ENCODE measurements around the gene HMGB1. TPM values are rescaled to one million over a fixed set of nuclear protein-coding genes. Genes with fewer than 3 reads are reported as not detected.

Gene HMGB1
- total RNA-seq, 1 experiment from 2014 or later, result 567 TPM

DNA sequence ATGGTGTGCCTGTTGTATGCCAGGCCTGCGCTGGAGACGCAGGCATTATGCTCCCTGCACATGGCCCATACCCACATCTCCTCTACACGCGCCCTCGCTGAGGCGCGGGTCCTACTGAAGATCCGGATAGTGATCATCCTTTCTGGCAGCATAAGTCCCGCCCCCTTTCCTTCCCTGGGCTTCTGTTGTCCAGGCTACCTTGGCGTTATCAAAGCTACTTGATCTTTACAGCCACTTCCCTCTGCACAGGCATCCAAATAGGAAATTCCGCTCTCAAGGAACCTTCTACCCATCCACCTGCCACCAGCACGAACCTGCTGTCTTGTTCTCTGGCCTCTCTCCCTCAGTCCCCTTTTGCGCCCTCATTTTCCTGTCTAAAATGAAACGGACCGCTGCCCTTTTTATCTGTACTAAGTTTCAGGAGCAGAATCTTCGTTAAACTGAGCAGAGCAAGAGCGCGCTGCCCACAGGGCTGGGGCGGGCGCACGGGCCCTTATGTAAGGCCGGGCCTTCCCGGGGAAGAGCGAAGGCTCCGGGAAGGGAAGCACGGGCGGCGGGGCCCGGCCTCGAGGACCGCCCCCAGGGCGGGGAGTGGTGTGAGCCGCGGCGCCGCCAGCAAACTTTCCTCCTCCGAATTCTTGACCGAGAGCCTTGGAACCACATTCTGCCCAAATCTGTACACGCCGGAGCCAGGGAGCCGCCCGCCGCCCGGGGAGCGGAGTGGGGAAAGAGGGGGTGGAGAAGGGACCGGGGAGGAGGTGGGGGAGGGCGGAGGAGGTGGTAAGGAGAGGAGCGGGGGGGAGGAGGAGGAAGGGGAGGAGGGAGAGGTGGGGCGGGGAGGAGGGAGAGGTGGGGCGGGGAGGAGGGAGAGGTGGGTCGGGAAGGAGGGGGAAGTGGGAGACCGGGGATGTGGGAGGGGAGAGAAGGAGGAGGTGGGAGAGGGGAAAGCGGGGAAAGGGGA, 44.4 kb downstream of the HMGB1 start:
- no peaks in the 10 kb centered on the region for H3F3A ChIP-seq (ENCODE audit: low read length, unreplicated experiment)
- TF ChIP-seq EZH2phosphoT487 (IDR thresholded peaks at IDR 0.05; ENCODE audit: borderline replicate concordance, low read length) (no peak), EZH2 (IDR thresholded peaks at IDR 0.05; ENCODE audit: low read length, unreplicated experiment) (no peak)
- TF ChIP-seq, protein P1, sequence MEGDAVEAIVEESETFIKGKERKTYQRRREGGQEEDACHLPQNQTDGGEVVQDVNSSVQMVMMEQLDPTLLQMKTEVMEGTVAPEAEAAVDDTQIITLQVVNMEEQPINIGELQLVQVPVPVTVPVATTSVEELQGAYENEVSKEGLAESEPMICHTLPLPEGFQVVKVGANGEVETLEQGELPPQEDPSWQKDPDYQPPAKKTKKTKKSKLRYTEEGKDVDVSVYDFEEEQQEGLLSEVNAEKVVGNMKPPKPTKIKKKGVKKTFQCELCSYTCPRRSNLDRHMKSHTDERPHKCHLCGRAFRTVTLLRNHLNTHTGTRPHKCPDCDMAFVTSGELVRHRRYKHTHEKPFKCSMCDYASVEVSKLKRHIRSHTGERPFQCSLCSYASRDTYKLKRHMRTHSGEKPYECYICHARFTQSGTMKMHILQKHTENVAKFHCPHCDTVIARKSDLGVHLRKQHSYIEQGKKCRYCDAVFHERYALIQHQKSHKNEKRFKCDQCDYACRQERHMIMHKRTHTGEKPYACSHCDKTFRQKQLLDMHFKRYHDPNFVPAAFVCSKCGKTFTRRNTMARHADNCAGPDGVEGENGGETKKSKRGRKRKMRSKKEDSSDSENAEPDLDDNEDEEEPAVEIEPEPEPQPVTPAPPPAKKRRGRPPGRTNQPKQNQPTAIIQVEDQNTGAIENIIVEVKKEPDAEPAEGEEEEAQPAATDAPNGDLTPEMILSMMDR (conservative IDR thresholded peaks at IDR 0.05; ENCODE audit: low read depth, low read length), result no peak
- no peaks in the 10 kb centered on the region for H3K36me3 ChIP-seq (ENCODE audit: low read depth, low read length)
- H2AFZ ChIP-seq (ENCODE audit: low read length), result peak overlapping the region; percentile 97
- CTCF ChIA-PET, result interaction anchor here (0.6 to 0.7 kb wide), 2 partner anchors 26 to 289 kb away, joined by 3 read pairs; no protein-coding TSS in a partner anchor
- peak overlapping the region; percentile 82 for H3K4me3 ChIP-seq (ENCODE audit: low read length)
- no peaks in the 10 kb centered on the region for H3K79me2 ChIP-seq (ENCODE audit: low read length)
- POLR2A ChIA-PET (ENCODE audit: unreplicated experiment), result interaction anchor here (0.6 kb wide), 4 partner anchors 27 to 650 kb away, joined by 3 to 7 read pairs (median 5); no protein-coding TSS in a partner anchor
- ATAC-seq, result peak; percentile 78
- peak overlapping the region; percentile 42 for H3K27ac ChIP-seq (ENCODE audit: low read length)
- BruUV-seq (replicated peaks), result TSS peak; percentile 78
- H3K9me3 ChIP-seq (ENCODE audit: low read length), result no peaks in the 10 kb centered on the region
- peak overlapping the region; percentile 62 for H3K9ac ChIP-seq (ENCODE audit: low read length)
- H3K4me2 ChIP-seq (ENCODE audit: low read length), result peak overlapping the region; percentile 96
- no peaks in the 10 kb centered on the region for H3K9me2 ChIP-seq (replicated peaks; ENCODE audit: low read length)
- peak; percentile 72 for DNase-seq
- H3K4me1 ChIP-seq (ENCODE audit: insufficient read depth, low read length), result peaks cover 16% of the 10 kb centered on the region
- no peaks in the 10 kb centered on the region for H3K27me3 ChIP-seq (ENCODE audit: low read length)
- intact Hi-C loops (cut with micrococcal nuclease), result loop anchor here (1.0 to 5.0 kb wide), 3 partner anchors 39 to 196 kb away; partner anchors contain the start of gene USPL1
- H4K20me1 ChIP-seq (ENCODE audit: low read length), result no peaks in the 10 kb centered on the region

DNA sequence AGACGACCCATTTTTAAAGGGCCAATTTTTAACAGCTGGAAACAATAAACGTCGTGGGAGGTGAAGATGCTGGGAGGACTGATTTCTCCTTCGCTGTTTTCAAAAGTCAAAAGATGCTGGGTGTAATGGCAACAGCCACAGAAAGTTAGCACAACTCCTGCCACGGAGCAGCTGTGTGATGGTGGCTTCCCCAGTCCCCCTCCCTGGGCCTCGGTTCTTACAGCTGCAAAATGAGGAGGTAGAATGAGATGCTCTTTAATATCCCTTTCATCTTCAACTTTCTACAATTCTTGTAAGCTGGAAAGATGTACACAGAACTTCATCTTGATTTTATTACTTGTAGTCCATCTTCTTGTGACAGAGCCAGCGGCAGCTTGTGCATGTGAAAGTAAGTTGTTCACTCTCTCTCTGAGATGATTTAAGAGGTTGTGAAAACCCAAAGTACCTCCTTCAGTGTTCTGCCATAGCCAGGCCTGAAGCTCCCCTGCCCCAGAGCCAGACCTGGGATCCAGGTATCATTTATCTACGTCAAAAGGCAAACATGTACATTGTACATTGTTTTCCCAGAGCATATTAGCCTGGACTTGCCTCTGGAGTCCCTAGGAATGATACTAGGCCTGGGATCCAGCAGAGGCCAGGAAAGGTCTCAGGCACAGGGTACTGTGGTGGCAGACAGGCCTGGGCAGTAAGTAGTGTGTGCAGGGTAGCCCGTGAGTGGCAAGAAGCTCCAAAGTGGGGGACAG, 46.8 kb downstream of the HMGB1 start:
- no peaks in the 10 kb centered on the region for H3K36me3 ChIP-seq (ENCODE audit: low read depth, low read length)
- H3F3A ChIP-seq (ENCODE audit: low read length, unreplicated experiment), result no peaks in the 10 kb centered on the region
- CTCF ChIA-PET, result no interaction called here
- H3K4me1 ChIP-seq (ENCODE audit: insufficient read depth, low read length), result peaks cover 16% of the 10 kb centered on the region
- H3K27ac ChIP-seq (ENCODE audit: low read length), result no peak overlapping the region
- BruUV-seq (replicated peaks), result no TSS peak
- intact Hi-C loops (cut with micrococcal nuclease), result no loop called here
- no peaks in the 10 kb centered on the region for H3K27me3 ChIP-seq (ENCODE audit: low read length)
- no peak for TF ChIP-seq EZH2 (IDR thresholded peaks at IDR 0.05; ENCODE audit: low read length, unreplicated experiment)
- no peak for TF ChIP-seq EZH2phosphoT487 (IDR thresholded peaks at IDR 0.05; ENCODE audit: borderline replicate concordance, low read length)
- TF ChIP-seq, protein P1 (conservative IDR thresholded peaks at IDR 0.05; ENCODE audit: low read depth, low read length), result no peak
- H3K9ac ChIP-seq (ENCODE audit: low read length), result no peak overlapping the region
- no peaks in the 10 kb centered on the region for H3K9me2 ChIP-seq (replicated peaks; ENCODE audit: low read length)
- DNase-seq (no peak), ATAC-seq (no peak)
- H3K4me3 ChIP-seq (ENCODE audit: low read length), result no peak overlapping the region
- H3K9me3 ChIP-seq (ENCODE audit: low read length), result no peaks in the 10 kb centered on the region
- H2AFZ ChIP-seq (ENCODE audit: low read length), result no peak overlapping the region
- POLR2A ChIA-PET (ENCODE audit: unreplicated experiment), result no interaction called here
- H3K4me2 ChIP-seq (ENCODE audit: low read length), result no peak overlapping the region
- H3K79me2 ChIP-seq (ENCODE audit: low read length), result no peaks in the 10 kb centered on the region
- no peaks in the 10 kb centered on the region for H4K20me1 ChIP-seq (ENCODE audit: low read length)
